D721Med (cell line): ENCODE results near the gene CIDEA.

Experiments used
- DNase-seq: peaks from one replicate; pipeline ENCODE4 v3.0.0; 2011; ENCODE audit warnings: low spot score; ENCODE audit not compliant: insufficient read length
- FAIRE-seq: peaks from 2 replicates; lab custom pipeline; 2011; peaks lifted over from hg19 to GRCh38; lab: Jason Lieb, UNC
- CTCF ChIP-seq: IDR thresholded peaks from 2 replicates; pipeline ENCODE4 v1.5.1; 2012; ENCODE audit warnings: mild to moderate bottlenecking, control low read depth; ENCODE audit not compliant: insufficient read depth; ENCODE audit errors: missing control alignments

The CIDEA gene

GRCh38 chr18:12291161-12291560, 37.0 kb downstream of the CIDEA start:
- DNase-seq (no peak), FAIRE-seq (no peak)
- no peak for TF ChIP-seq CTCF

DNA sequence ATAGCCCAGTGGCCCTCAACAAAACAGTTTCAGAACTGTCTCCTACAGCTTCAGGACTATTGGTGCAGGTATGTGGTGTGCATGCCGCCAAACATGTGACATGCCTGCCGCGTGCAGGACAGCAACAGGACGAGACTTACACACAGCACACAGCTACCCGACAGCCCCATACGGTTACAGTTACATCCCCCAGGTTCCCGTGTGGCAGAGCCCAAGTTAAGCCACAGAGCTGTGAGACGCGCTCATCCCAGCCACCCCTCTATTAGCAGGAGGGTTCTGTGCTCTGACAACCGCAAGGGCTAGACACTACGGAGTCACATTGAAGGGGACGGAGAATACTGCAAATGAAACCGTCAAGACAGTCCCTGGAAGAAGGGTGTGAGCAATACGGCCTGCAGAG, 37.5 kb downstream of the CIDEA start:
- TF ChIP-seq CTCF: no peak
- FAIRE-seq (no peak), DNase-seq (no peak)

GRCh38 chr18:12293831-12294230, 39.7 kb downstream of the CIDEA start:
- no peak for FAIRE-seq
- no peak for DNase-seq
- no peak for TF ChIP-seq CTCF

GRCh38 chr18:12295389-12296086, 41.4 kb downstream of the CIDEA start:
- FAIRE-seq (no peak), DNase-seq (no peak)
- TF ChIP-seq CTCF: no peak

DNA sequence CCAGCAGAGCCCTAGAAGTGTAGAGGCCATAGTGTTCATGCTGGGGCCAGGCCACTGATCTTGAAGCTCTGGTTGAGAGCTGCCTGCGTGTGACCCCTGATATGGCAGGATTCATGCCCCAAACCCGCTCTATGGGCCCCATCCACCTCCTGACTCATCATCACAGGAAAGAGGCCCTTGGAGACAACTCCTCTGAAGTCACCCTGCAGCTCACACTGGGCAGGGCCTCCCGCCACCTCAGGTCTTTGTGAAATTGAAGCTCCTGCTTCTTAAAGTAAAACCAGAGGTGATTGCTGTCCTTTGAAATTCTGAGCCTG, 41.9 kb downstream of the CIDEA start:
- FAIRE-seq (no peak), DNase-seq (no peak)
- TF ChIP-seq CTCF: no peak

DNA sequence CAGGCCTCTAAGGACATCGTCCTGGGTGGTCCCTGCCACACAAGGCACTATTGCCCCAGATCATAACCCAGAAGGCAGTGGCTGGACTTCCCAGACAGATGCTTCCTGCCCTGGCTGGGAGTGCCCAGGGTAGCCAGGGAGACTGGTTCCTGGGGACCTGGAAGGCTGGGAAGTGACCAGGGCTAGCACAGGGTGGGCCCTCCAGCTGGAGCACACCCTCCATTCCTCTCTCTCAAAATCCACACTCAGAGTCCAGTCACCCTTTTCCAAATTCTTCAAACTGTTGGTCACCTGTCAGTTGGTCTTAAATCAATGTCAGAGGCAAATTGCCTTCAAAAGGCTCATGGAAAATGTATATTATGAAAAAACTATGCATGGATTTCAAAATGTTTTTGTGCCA, 42.3 kb downstream of the CIDEA start:
- no peak for TF ChIP-seq CTCF
- FAIRE-seq: no peak

DNA sequence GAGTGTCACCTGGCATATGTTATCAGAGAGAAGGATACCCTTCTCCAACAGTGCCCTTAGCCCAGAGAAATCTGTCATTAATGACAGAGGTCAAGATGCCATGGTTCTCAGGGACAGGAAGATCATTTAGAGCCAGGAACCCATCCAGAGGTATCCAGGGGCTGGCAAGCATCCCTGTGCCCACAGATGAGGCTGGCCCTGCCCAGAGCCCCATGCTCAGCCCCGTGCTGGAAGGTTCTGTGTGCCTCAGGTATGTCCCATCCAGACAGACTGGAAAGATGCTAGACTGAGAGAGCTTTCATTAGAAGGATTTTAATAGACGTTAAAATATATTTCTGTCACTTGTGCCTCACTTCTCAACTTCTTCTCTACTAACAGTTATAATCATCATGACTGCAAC, 45.7 kb downstream of the CIDEA start:
- no peak for FAIRE-seq
- no peak for TF ChIP-seq CTCF

More for the DNA sequence above, 42.3 kb downstream of the CIDEA start:
- no peak for DNase-seq

More for the DNA sequence above, 45.7 kb downstream of the CIDEA start:
- no peak for DNase-seq
